PFSK-1 (cell line): ENCODE results near the gene IFITM10.

ENCODE experiments used
- POLR2AphosphoS5 ChIP-seq: IDR thresholded peaks from 2 replicates; pipeline ENCODE4 v1.6.1; 2012; ENCODE audit warnings: low read depth, mild to moderate bottlenecking, control low read depth, low read length, moderate library complexity
- REST ChIP-seq, 2 experiments: IDR thresholded peaks; 2 replicates each; pipeline versions ENCODE4 v1.6.1 to v1.8.0; 2011 to 2012; ENCODE audit warnings: low read depth in 2 of 2, low read length in 2 of 2, control low read depth in 1 of 2, inconsistent platforms in 1 of 2, mild to moderate bottlenecking in 1 of 2, moderate library complexity in 1 of 2; ENCODE audit not compliant: insufficient read depth in 1 of 2
- SIN3A ChIP-seq: IDR thresholded peaks from 2 replicates; pipeline ENCODE4 v1.6.1; 2012; ENCODE audit warnings: mild to moderate bottlenecking, low read length, moderate library complexity, borderline replicate concordance; ENCODE audit not compliant: insufficient read depth

- no peak for TF ChIP-seq POLR2AphosphoS5
- no peak for TF ChIP-seq REST (IDR thresholded peaks at IDR 0.05; ENCODE audit: insufficient read depth in 1 of 2, low read depth in 2 of 2, low read length in 2 of 2)
- TF ChIP-seq SIN3A, result no peak
Measured at GRCh38 chr11:1779034-1779805, 28.8 kb upstream of the IFITM10 start.
